ENCODE data around the gene TXNDC11.

DNA sequence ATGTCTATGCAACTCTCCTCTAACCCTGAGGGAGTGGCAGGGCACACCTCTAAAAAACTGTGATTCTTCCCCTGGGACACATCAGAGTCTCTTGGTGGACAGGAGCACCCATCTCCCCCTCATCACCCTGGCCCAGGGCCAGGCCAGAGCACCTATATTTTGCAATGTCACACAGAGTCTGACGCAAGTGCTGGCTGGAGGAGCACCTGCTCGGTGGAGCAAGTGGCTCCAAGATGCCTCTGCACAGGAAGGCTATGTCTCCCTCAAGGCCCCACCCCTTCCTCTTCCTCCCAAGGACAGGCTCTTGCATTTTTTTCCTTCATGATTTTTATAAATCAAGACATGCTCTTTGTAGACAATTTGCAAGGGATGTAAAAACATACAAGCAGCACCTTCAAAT, 61.1 kb downstream of the TXNDC11 start:
- TF ChIP-seq HDAC2 (IDR thresholded peaks at IDR 0.05) (no peak), MYC (IDR thresholded peaks at IDR 0.05; ENCODE audit: borderline replicate concordance, low read length) (no peak), CTCF (IDR thresholded peaks at IDR 0.05) (no peak), EP300 (IDR thresholded peaks at IDR 0.05) (no peak), ESRRA (IDR thresholded peaks at IDR 0.05; ENCODE audit: borderline replicate concordance, low read length) (no peak), NPAS2 (CRISPR knock-in tag; IDR thresholded peaks at IDR 0.05; ENCODE audit: borderline replicate concordance) (no peak), POLR2A (IDR thresholded peaks at IDR 0.05; ENCODE audit: low read length) (no peak), RCOR1 (IDR thresholded peaks at IDR 0.05; ENCODE audit: low read depth, low read length) (no peak), E2F6 (IDR thresholded peaks at IDR 0.05; ENCODE audit: borderline replicate concordance, low read depth) (no peak), BHLHE40 (IDR thresholded peaks at IDR 0.05; ENCODE audit: low read depth, low read length) (no peak)

Data from A549 (cell line).